SKM-1 (cell line): ENCODE results near the gene SMARCD1.
"Not testable (repeated sequence)": the region's sequence is repeated elsewhere in the genome, so short reads cannot be mapped to it uniquely, and the experiment has no call there.

Experiments
- DNase-seq: peaks from one replicate; lab custom pipeline; 2025; ENCODE audit not compliant: unreplicated experiment; lab: John Stamatoyannopoulos, UW

SMARCD1 gene

GRCh38 chr12:50129290-50129689 is 44.1 kb downstream of the SMARCD1 start:
- DNase-seq, result no peak

GRCh38 chr12:50132505-50133135 is 47.5 kb downstream of the SMARCD1 start:
- no peak for DNase-seq

GRCh38 chr12:50142993-50143392 is 57.9 kb downstream of the SMARCD1 start:
- no peak for DNase-seq

GRCh38 chr12:50145439-50145838 is 60.3 kb downstream of the SMARCD1 start:
- no peak for DNase-seq

- DNase-seq, result no peak
These were observed 62.1 kb downstream of the SMARCD1 start for GRCh38 chr12:50147281-50147680.

- DNase-seq, result not testable (repeated sequence)
These were observed 62.9 kb downstream of the SMARCD1 start for GRCh38 chr12:50148011-50148410.

GRCh38 chr12:50149311-50149710 is 64.2 kb downstream of the SMARCD1 start:
- DNase-seq, result no peak
